ENCODE measurements around the gene NCKAP1. TPM values are rescaled to one million over a fixed set of nuclear protein-coding genes. Genes with fewer than 3 reads are reported as not detected.

Gene NCKAP1
- total and polyA plus RNA-seq, 3 donors from 2014 or later, result 59.6 to 110 (median 82.9) TPM

GRCh38 chr2:182924306-182924705 is 114.0 kb downstream of the NCKAP1 start:
- intact Hi-C loops (cut with DNase I; ENCODE audit: low total_unique reads), result no loop called here
- no peak for DNase-seq
- Histone ChIP-seq H3K4me1 (no peaks in the 10 kb centered on the region), H3K27ac (no peak overlapping the region), H3K4me3 (no peak overlapping the region), H3K36me3 (ENCODE audit: low read depth, missing control alignments) (no peaks in the 10 kb centered on the region), H3K27me3 (no peaks in the 10 kb centered on the region), H3K9me3 (no peaks in the 10 kb centered on the region)
- TF ChIP-seq CTCF (IDR thresholded peaks at IDR 0.05) (no peak), POLR2A (IDR thresholded peaks at IDR 0.05) (no peak)

- no peak for DNase-seq
- Histone ChIP-seq H3K36me3 (ENCODE audit: low read depth, missing control alignments) (no peaks in the 10 kb centered on the region), H3K27ac (no peak overlapping the region), H3K4me1 (no peaks in the 10 kb centered on the region), H3K27me3 (no peaks in the 10 kb centered on the region), H3K9me3 (no peaks in the 10 kb centered on the region), H3K4me3 (no peak overlapping the region)
- intact Hi-C loops (cut with DNase I; ENCODE audit: low total_unique reads), result no loop called here
- no peak for TF ChIP-seq CTCF (IDR thresholded peaks at IDR 0.05)
These were observed 117.0 kb downstream of the NCKAP1 start for GRCh38 chr2:182921234-182921633.

- WGBS, 2 donors, result 79 to 86% methylated on average over 5 of the region's 5 CpGs
These were observed 117.6 kb downstream of the NCKAP1 start for GRCh38 chr2:182920631-182921056.

GRCh38 chr2:182920089-182920488 is 118.2 kb downstream of the NCKAP1 start:
- H3K27me3 ChIP-seq, result no peaks in the 10 kb centered on the region
- no peaks in the 10 kb centered on the region for H3K36me3 ChIP-seq (ENCODE audit: low read depth, missing control alignments)
- no peak for TF ChIP-seq POLR2A (IDR thresholded peaks at IDR 0.05)
- TF ChIP-seq CTCF (IDR thresholded peaks at IDR 0.05), result no peak
- H3K4me1 ChIP-seq, result no peaks in the 10 kb centered on the region
- no peak overlapping the region for H3K27ac ChIP-seq
- no peaks in the 10 kb centered on the region for H3K9me3 ChIP-seq
- no peak for DNase-seq
- H3K4me3 ChIP-seq, result no peak overlapping the region
- intact Hi-C loops (cut with DNase I; ENCODE audit: low total_unique reads), result no loop called here
- 96 to 100% methylated on average over 7 of the region's 7 CpGs for WGBS, 2 donors

More at GRCh38 chr2:182920631-182921056, 117.6 kb downstream of the NCKAP1 start:
- DNase-seq, result no peak
- no peaks in the 10 kb centered on the region for H3K9me3 ChIP-seq
- no peaks in the 10 kb centered on the region for H3K36me3 ChIP-seq (ENCODE audit: low read depth, missing control alignments)
- intact Hi-C loops (cut with DNase I; ENCODE audit: low total_unique reads), result no loop called here
- no peaks in the 10 kb centered on the region for H3K4me1 ChIP-seq
- no peak overlapping the region for H3K27ac ChIP-seq
- H3K27me3 ChIP-seq, result no peaks in the 10 kb centered on the region
- no peak overlapping the region for H3K4me3 ChIP-seq
- TF ChIP-seq CTCF (IDR thresholded peaks at IDR 0.05) (no peak), POLR2A (IDR thresholded peaks at IDR 0.05) (no peak)

GRCh38 chr2:182918961-182919652 is 119.2 kb downstream of the NCKAP1 start:
- H3K27ac ChIP-seq, result no peak overlapping the region
- no peaks in the 10 kb centered on the region for H3K27me3 ChIP-seq
- no peak for TF ChIP-seq CTCF (IDR thresholded peaks at IDR 0.05)
- TF ChIP-seq POLR2A (IDR thresholded peaks at IDR 0.05), result no peak
- H3K4me1 ChIP-seq, result no peaks in the 10 kb centered on the region
- no peaks in the 10 kb centered on the region for H3K36me3 ChIP-seq (ENCODE audit: low read depth, missing control alignments)
- no peaks in the 10 kb centered on the region for H3K9me3 ChIP-seq
- intact Hi-C loops (cut with DNase I; ENCODE audit: low total_unique reads), result no loop called here
- no peak for DNase-seq
- no peak overlapping the region for H3K4me3 ChIP-seq
- 71 to 83% methylated on average over 1 of the region's 1 CpG for WGBS, 2 donors
